ENCODE data around the gene TMA7.

The TMA7 gene

DNA sequence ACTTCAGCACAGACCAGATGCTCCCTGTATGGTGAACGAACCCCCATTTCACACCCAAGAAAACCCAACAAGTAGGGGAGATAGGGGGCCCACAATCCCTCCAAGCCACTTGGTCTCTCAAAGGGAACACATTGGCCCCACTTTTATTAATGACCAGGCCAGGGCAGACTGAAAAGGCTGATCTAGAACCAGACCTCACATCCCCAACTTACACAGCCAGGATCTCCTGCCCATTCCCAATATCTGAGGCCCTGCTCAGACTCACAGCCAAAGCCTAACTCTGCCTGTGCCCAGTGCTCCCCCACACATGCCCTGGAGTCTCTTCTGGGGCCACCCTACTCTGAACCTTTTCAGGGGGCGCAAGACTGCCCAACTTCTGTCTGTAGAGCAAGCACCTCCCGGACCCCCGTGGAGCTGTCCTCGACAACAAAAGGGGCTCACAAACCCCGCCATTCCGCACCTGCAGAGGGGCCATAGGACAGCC is 11.9 kb upstream of the TMA7 start:
- DNase-seq (ENCODE audit: insufficient read length, low spot score) (no peak), FAIRE-seq (no peak)
- TF ChIP-seq SPI1 (IDR thresholded peaks at IDR 0.05; ENCODE audit: low read depth, low read length): no peak
- TF ChIP-seq TAF1 (IDR thresholded peaks at IDR 0.05; ENCODE audit: low read depth, low read length): no peak
- TF ChIP-seq POLR2AphosphoS5 (IDR thresholded peaks at IDR 0.05; ENCODE audit: low read depth, low read length): no peak
- no peak for TF ChIP-seq POU2F2 (IDR thresholded peaks at IDR 0.05; ENCODE audit: low read depth, low read length)
- TF ChIP-seq PAX5 (IDR thresholded peaks at IDR 0.05; ENCODE audit: insufficient read depth, low read length, severe bottlenecking): no peak
- no peak for TF ChIP-seq POLR2A (IDR thresholded peaks at IDR 0.05; ENCODE audit: low read depth, low read length)

- no peak for TF ChIP-seq POLR2A (IDR thresholded peaks at IDR 0.05; ENCODE audit: low read depth, low read length)
- FAIRE-seq (no peak), DNase-seq (ENCODE audit: insufficient read length, low spot score) (no peak)
These were observed 11.3 kb upstream of the TMA7 start for GRCh38 chr3:48428572-48429316.

DNA sequence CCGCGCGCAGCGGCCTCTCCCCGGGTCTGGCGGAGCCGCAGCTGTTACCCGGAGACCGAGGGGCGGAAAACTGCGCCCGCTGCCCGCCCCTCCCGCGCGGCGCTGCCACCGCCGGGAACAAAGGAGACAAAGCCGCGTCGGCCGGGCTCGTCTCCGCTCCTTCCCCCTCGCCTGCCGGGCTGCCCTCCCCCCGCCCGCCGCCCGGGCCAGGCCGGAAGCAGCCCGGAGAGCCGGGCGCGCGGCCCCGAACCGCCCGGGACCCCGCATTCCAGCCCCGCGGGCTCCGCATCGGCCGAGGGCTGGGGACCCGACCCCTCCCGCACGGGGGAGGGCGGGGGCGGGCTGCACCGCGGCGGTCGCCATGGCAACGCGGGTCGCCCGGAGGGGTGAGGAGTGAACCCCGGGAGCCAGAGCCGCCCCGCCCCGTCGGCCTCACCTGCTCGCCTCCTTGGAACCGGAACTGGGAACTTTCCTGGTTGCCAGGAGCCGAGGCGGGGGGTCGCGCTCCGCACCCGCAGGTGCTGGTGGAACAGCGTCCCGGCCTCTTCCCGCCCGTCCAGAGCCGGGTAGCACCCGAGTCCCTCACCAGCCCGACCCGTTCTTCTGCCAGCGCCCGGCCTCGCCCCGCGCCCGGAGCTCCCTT is 10.6 kb upstream of the TMA7 start:
- FAIRE-seq (peak; percentile 43), DNase-seq (ENCODE audit: insufficient read length, low spot score) (peak; percentile 84)
- TF ChIP-seq POLR2A (IDR thresholded peaks at IDR 0.05; ENCODE audit: low read depth, low read length): no peak
- no peak for TF ChIP-seq SPI1 (IDR thresholded peaks at IDR 0.05; ENCODE audit: low read depth, low read length)
- TF ChIP-seq POLR2AphosphoS5 (IDR thresholded peaks at IDR 0.05; ENCODE audit: low read depth, low read length): no peak
- no peak for TF ChIP-seq POU2F2 (IDR thresholded peaks at IDR 0.05; ENCODE audit: low read depth, low read length)
- TF ChIP-seq TAF1 (IDR thresholded peaks at IDR 0.05; ENCODE audit: low read depth, low read length): no peak
- no peak for TF ChIP-seq PAX5 (IDR thresholded peaks at IDR 0.05; ENCODE audit: insufficient read depth, low read length, severe bottlenecking)

DNA sequence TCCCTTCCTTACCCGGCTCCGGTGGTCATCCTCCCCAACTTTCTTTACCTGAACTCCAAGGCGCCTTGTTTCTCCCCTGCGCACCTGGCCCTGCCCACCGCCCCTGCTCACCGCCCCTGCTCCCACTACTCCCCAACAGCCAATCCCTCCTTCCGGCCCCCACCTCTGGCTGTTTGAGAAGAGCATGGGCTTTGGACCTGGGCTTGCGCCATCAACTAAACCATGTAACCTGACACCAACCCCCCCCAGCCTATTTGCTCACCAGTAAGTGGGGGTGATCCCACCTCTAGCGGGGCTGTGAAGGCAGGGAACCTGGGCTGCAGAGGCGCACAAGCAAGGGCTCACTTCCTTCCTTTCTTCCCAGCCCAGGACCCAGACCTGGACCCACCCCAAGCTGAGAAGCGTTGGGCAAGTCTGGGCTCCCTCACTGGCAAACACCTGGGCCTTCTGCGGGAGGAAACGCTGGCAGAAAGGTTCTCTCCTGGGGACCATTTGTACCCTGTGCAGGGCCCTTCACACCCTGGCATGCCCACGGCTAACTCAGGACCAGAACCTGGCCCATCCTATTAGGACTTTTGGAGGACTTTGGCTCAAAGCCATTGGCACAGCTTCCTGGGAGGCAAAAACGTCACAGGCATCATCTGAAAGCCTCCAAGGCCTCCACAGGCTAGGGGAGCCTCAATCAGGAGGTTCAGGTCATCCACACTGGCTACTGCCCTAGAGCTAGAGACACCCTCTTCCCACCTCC is 9.9 kb upstream of the TMA7 start, which contains the start of gene PLXNB1:
TSS of gene PLXNB1 (minus strand) at position 127 of the 748 bp plus-strand sequence. CDS start 5,475 bp downstream, outside the sequence.
- no peak for TF ChIP-seq POLR2AphosphoS5 (IDR thresholded peaks at IDR 0.05; ENCODE audit: low read depth, low read length)
- no peak for TF ChIP-seq POLR2A (IDR thresholded peaks at IDR 0.05; ENCODE audit: low read depth, low read length)
- no peak for TF ChIP-seq PAX5 (IDR thresholded peaks at IDR 0.05; ENCODE audit: insufficient read depth, low read length, severe bottlenecking)
- TF ChIP-seq POU2F2 (IDR thresholded peaks at IDR 0.05; ENCODE audit: low read depth, low read length): no peak
- TF ChIP-seq TAF1 (IDR thresholded peaks at IDR 0.05; ENCODE audit: low read depth, low read length): no peak
- no peak for TF ChIP-seq SPI1 (IDR thresholded peaks at IDR 0.05; ENCODE audit: low read depth, low read length)
- FAIRE-seq: peak; percentile 13
- DNase-seq (ENCODE audit: insufficient read length, low spot score): peak; percentile 48

GRCh38 chr3:48430708-48431101 is 9.4 kb upstream of the TMA7 start:
- TF ChIP-seq PAX5 (IDR thresholded peaks at IDR 0.05; ENCODE audit: insufficient read depth, low read length, severe bottlenecking) (no peak), SPI1 (IDR thresholded peaks at IDR 0.05; ENCODE audit: low read depth, low read length) (no peak), TAF1 (IDR thresholded peaks at IDR 0.05; ENCODE audit: low read depth, low read length) (no peak)

GRCh38 chr3:48431224-48432029 is 8.6 kb upstream of the TMA7 start:
- no peak for FAIRE-seq
- DNase-seq (ENCODE audit: insufficient read length, low spot score): no peak
- TF ChIP-seq POU2F2 (IDR thresholded peaks at IDR 0.05; ENCODE audit: low read depth, low read length): no peak
- TF ChIP-seq POLR2A (IDR thresholded peaks at IDR 0.05; ENCODE audit: low read depth, low read length): no peak
- TF ChIP-seq PAX5 (IDR thresholded peaks at IDR 0.05; ENCODE audit: insufficient read depth, low read length, severe bottlenecking): no peak
- no peak for TF ChIP-seq SPI1 (IDR thresholded peaks at IDR 0.05; ENCODE audit: low read depth, low read length)
- no peak for TF ChIP-seq TAF1 (IDR thresholded peaks at IDR 0.05; ENCODE audit: low read depth, low read length)
- TF ChIP-seq POLR2AphosphoS5 (IDR thresholded peaks at IDR 0.05; ENCODE audit: low read depth, low read length): no peak

More at GRCh38 chr3:48430708-48431101, 9.4 kb upstream of the TMA7 start:
- DNase-seq (ENCODE audit: insufficient read length, low spot score) (no peak), FAIRE-seq (no peak)

DNA sequence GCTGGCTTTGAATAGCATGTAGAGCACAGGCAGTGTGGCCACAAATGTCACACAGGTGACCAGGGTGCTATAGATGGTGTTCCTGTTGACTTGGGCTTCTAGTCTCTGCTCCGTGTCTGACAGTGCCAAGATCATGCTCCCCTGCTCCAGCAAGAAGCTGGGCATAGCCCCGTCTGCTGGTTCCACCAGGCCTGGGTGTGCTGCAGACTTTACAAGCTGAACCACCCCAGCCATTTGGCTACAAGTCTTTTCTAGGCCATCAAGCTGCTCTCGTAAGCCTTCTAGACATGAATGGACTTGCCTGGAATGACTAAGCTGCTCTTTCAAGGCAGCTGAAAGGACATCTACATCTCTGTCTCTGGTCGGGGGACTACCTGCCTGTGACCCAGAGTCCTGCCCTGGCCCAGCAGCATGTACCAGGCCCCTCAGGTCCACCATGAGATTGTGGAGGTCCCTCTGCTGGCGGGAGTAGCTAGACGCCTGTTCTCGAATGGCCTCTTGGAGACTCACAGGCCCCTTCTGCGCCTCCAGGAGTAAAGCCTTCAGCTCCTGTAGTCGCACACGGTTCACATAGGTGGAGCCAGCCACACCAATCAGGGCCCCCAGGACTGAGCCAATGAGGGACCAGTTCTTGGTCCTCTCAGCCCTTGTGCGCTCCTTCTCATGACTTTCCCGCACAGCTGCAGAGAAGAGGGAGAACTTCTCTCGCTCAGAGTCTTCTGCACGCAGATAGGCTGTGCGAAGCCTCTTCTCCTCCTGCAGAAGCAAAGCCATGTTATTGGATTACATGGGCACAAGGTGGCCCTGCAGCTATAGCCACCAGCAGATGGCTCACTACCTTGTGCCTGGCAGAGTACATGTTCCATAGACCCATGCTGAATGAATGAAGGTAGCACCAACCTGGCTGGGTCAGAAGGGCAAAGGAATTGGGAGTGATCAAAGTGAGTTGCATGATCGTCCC is 7.4 kb upstream of the TMA7 start:
- DNase-seq (ENCODE audit: insufficient read length, low spot score): no peak
- TF ChIP-seq POU2F2 (IDR thresholded peaks at IDR 0.05; ENCODE audit: low read depth, low read length) (no peak), SPI1 (IDR thresholded peaks at IDR 0.05; ENCODE audit: low read depth, low read length) (no peak), PAX5 (IDR thresholded peaks at IDR 0.05; ENCODE audit: insufficient read depth, low read length, severe bottlenecking) (no peak), POLR2AphosphoS5 (IDR thresholded peaks at IDR 0.05; ENCODE audit: low read depth, low read length) (no peak), TAF1 (IDR thresholded peaks at IDR 0.05; ENCODE audit: low read depth, low read length) (no peak), POLR2A (IDR thresholded peaks at IDR 0.05; ENCODE audit: low read depth, low read length) (no peak)
- FAIRE-seq: no peak

- DNase-seq (ENCODE audit: insufficient read length, low spot score) (no peak), FAIRE-seq (no peak)
- no peak for TF ChIP-seq TAF1 (IDR thresholded peaks at IDR 0.05; ENCODE audit: low read depth, low read length)
- TF ChIP-seq POLR2A (IDR thresholded peaks at IDR 0.05; ENCODE audit: low read depth, low read length): no peak
- no peak for TF ChIP-seq PAX5 (IDR thresholded peaks at IDR 0.05; ENCODE audit: insufficient read depth, low read length, severe bottlenecking)
- TF ChIP-seq POU2F2 (IDR thresholded peaks at IDR 0.05; ENCODE audit: low read depth, low read length): no peak
- TF ChIP-seq POLR2AphosphoS5 (IDR thresholded peaks at IDR 0.05; ENCODE audit: low read depth, low read length): no peak
- TF ChIP-seq SPI1 (IDR thresholded peaks at IDR 0.05; ENCODE audit: low read depth, low read length): no peak
These were observed 6.5 kb upstream of the TMA7 start for GRCh38 chr3:48433472-48434118.
